ENCODE measurements around the gene HOXA6.
A peak's percentile ranks its signal among the peaks of the same experiment; 100 is the strongest.

HOXA6 gene

DNA sequence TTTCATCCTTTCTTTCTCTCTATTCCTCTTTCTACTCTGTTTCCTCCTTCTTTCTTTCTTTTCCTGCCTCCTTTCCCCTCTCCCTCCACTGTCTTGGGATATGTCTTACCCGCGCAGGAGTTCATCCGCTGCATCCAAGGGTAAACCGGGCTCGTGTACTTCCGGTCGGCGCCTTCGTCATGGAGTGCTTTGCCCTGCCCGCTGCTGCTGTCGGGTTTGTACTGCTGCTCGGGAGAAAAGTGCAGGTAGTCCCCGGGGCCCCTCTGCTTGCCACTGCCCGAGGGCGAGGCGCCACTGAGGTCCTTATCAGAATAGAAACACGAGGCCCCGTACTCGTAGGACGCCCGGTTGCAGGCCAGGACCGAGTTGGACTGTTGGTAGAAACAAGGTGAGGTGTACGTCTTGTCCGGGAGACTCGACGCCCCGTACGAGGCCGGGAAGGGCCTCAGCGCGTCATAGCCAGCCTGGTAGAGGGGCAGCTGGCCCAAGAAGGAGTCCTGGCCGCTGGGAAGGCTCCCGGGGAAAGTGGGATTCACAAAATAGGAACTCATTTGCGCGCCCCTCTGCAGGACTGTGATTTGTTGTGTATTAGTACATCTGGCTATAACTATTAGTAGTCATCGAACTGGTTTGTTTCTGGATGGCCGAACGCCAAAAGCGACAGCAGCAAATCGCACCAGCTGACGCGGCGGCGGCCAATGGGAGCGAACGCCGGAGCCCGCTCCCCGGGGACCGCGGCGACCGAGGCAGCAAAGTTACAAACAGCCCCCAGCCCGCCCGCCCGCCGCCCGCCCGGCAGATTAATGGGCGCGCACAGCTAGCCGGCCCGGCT is at the start of gene HOXA6:
HOXA6 (minus strand) TSS at position 576 of the 832 bp plus-strand sequence; CDS start at position 551, 25 bp downstream.
- Histone ChIP-seq H3K27ac (ENCODE audit: low read depth, low read length) (peak within 1 kb of the TSS; percentile 95), H3K27me3 (ENCODE audit: control insufficient read depth in 5 of 5, insufficient read depth in 4 of 5, low read length in 5 of 5) (peaks cover 0 to 11% (median 0%) of the 10 kb centered on the region in 5 donors), H3K36me3 (ENCODE audit: control insufficient read depth in 5 of 5, insufficient read depth in 5 of 5, low read length in 5 of 5) (peaks cover 0 to 22% (median 16%) of the 10 kb centered on the region in 5 donors), H3K9ac (ENCODE audit: low read length in 5 of 5) (peak within 1 kb of the TSS; percentile 44 to 78 (median 63)), H3K4me3 (ENCODE audit: low read depth in 1 of 5, low read length in 5 of 5) (peak within 1 kb of the TSS; percentile 63 to 92 (median 89)), H3K9me3 (ENCODE audit: control insufficient read depth in 5 of 5, low read length in 5 of 5) (no peaks in the 10 kb centered on the region), H3K4me1 (ENCODE audit: control insufficient read depth in 5 of 5, insufficient read depth in 5 of 5, low read length in 5 of 5) (peaks cover 11 to 91% (median 87%) of the 10 kb centered on the region in 5 donors)

DNA sequence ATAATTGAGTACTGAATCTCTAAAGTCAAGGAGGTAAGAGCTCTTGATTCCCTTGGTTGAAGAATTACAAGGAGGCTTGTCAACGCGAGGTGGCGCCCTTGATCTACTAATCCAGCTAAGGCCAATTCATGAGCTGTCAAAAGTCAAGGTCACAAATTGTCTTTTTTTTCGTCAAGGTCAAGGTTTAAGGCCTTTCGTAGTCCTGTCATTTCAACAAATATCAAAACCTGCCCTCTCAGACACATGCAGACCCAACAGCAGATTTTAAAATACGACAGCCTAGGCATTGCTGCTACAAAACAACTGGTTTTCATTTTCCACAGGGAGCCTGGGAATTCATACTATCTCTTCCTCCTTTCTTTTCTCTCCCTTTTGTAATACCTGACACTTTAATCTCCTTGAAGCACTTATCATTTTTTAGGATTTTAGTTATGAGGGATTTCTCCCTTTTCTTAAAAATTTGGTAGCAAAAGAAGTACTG is 48.8 kb upstream of the HOXA6 start:
- no peaks in the 10 kb centered on the region for H3K36me3 ChIP-seq (ENCODE audit: control insufficient read depth in 5 of 5, insufficient read depth in 5 of 5, low read length in 5 of 5)
- H3K27ac ChIP-seq (ENCODE audit: low read depth, low read length), result no peak overlapping the region
- no peak overlapping the region for H3K9ac ChIP-seq (ENCODE audit: low read length in 5 of 5)
- H3K4me3 ChIP-seq (ENCODE audit: low read depth in 1 of 5, low read length in 5 of 5), result no peak overlapping the region
- H3K27me3 ChIP-seq (ENCODE audit: control insufficient read depth in 5 of 5, insufficient read depth in 4 of 5, low read length in 5 of 5), result peaks cover 55 to 82% (median 71%) of the 10 kb centered on the region in 5 donors
- no peaks in the 10 kb centered on the region for H3K9me3 ChIP-seq (ENCODE audit: control insufficient read depth in 5 of 5, low read length in 5 of 5)
- peaks cover 2 to 53% (median 40%) of the 10 kb centered on the region in 5 donors for H3K4me1 ChIP-seq (ENCODE audit: control insufficient read depth in 5 of 5, insufficient read depth in 5 of 5, low read length in 5 of 5)

DNA sequence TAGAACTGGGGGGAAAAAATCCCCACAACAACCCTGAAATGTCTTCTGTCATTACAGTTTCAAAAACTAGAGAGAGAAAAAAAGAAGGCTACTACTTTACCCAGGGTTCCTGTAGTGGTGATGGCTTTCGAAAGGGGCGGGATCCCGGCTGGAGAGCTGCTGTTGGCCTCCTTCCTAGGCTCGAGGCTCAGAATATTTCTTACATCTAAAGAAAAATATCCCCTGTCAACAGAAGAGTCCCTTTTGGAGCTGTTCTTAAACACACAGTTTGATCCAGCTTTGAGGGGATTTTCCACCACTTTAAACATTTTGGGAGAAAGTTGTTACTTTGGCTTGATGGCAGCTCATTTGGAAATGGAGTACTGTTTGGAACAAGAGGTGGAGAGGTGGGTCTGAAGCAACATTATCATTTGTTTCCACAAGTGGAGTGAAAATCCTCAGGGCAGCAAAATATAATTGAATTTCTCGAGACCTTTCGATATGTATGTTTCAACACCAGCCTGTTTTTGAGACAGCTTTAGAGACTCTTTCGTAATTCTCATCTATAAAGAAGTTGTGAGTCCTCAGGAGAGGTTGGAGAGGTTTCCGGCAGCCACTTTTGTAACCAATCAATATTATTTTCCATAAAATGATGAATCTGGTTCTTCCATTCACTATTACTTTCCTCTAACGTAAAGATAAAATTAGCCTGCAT is 47.3 kb upstream of the HOXA6 start:
- Histone ChIP-seq H3K27ac (ENCODE audit: low read depth, low read length) (no peak overlapping the region), H3K36me3 (ENCODE audit: control insufficient read depth in 5 of 5, insufficient read depth in 5 of 5, low read length in 5 of 5) (no peaks in the 10 kb centered on the region), H3K9me3 (ENCODE audit: control insufficient read depth in 5 of 5, low read length in 5 of 5) (no peaks in the 10 kb centered on the region), H3K4me1 (ENCODE audit: control insufficient read depth in 5 of 5, insufficient read depth in 5 of 5, low read length in 5 of 5) (peaks cover 2 to 38% (median 29%) of the 10 kb centered on the region in 5 donors), H3K4me3 (ENCODE audit: low read depth in 1 of 5, low read length in 5 of 5) (no peak overlapping the region), H3K27me3 (ENCODE audit: control insufficient read depth in 5 of 5, insufficient read depth in 4 of 5, low read length in 5 of 5) (peaks cover 45 to 85% (median 70%) of the 10 kb centered on the region in 5 donors), H3K9ac (ENCODE audit: low read length in 5 of 5) (no peak overlapping the region)

DNA sequence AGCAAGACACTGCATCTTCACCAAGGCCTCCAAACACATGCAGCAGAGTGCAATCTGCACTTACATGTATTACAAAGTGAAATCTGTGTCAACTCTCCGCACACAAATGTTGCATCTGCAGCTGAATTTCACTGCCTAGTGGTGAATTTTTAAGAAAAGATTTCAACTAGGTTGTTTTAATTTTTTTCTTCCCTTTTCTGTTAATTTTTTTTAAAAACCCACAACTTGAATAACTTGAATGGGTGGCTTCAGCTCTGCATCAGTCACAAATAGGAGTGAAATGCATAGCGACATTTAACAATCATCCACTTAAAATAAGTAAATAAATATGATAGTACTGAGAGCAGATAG is 46.4 kb upstream of the HOXA6 start:
- no peaks in the 10 kb centered on the region for H3K9me3 ChIP-seq (ENCODE audit: control insufficient read depth in 5 of 5, low read length in 5 of 5)
- H3K36me3 ChIP-seq (ENCODE audit: control insufficient read depth in 5 of 5, insufficient read depth in 5 of 5, low read length in 5 of 5), result no peaks in the 10 kb centered on the region
- peaks cover 2 to 38% (median 29%) of the 10 kb centered on the region in 5 donors for H3K4me1 ChIP-seq (ENCODE audit: control insufficient read depth in 5 of 5, insufficient read depth in 5 of 5, low read length in 5 of 5)
- H3K27ac ChIP-seq (ENCODE audit: low read depth, low read length), result no peak overlapping the region
- peaks cover 42 to 90% (median 77%) of the 10 kb centered on the region in 5 donors for H3K27me3 ChIP-seq (ENCODE audit: control insufficient read depth in 5 of 5, insufficient read depth in 4 of 5, low read length in 5 of 5)
- no peak overlapping the region for H3K4me3 ChIP-seq (ENCODE audit: low read depth in 1 of 5, low read length in 5 of 5)
- H3K9ac ChIP-seq (ENCODE audit: low read length in 5 of 5), result no peak overlapping the region

DNA sequence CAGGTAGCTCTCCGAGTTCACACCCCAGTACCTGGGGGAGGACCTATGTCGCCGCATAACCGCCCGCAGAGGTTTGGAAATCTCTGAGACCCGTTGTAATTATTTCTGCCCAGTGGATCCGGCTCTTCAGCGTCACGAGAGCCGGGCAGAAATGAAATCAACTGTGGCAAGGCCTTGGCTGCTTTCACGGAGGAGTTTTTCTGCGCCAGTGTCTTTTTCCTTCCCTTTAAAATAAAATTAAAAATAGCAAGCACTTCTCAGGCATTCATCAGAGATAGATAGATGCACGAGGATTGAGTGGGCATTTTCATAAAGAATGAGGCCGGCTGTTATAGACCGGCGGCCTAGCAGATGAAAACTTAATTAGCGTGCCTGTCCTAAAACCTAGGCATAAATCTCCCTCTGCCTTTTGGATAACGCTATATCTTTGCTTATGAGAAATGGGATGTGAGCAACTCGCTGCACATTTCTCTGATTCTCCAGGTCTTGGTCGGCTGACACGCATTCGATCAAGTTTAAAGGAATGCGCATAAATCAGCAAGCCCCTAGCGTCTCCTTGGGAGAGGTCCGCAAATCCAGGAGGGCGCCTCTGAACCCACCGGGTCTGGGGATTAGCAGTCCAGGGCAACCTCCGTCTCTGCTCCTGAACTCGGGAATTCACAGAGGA is 45.9 kb upstream of the HOXA6 start:
- H3K27me3 ChIP-seq (ENCODE audit: control insufficient read depth in 5 of 5, insufficient read depth in 4 of 5, low read length in 5 of 5), result peaks cover 37 to 89% (median 78%) of the 10 kb centered on the region in 5 donors
- H3K9ac ChIP-seq (ENCODE audit: low read length in 5 of 5), result no peak overlapping the region
- no peaks in the 10 kb centered on the region for H3K36me3 ChIP-seq (ENCODE audit: control insufficient read depth in 5 of 5, insufficient read depth in 5 of 5, low read length in 5 of 5)
- H3K4me1 ChIP-seq (ENCODE audit: control insufficient read depth in 5 of 5, insufficient read depth in 5 of 5, low read length in 5 of 5), result peaks cover 2 to 38% (median 27%) of the 10 kb centered on the region in 5 donors
- peak overlapping the region in 4 of 5 donors; percentile 19 to 61 (median 54) for H3K4me3 ChIP-seq (ENCODE audit: low read depth in 1 of 5, low read length in 5 of 5)
- H3K27ac ChIP-seq (ENCODE audit: low read depth, low read length), result no peak overlapping the region
- H3K9me3 ChIP-seq (ENCODE audit: control insufficient read depth in 5 of 5, low read length in 5 of 5), result no peaks in the 10 kb centered on the region

DNA sequence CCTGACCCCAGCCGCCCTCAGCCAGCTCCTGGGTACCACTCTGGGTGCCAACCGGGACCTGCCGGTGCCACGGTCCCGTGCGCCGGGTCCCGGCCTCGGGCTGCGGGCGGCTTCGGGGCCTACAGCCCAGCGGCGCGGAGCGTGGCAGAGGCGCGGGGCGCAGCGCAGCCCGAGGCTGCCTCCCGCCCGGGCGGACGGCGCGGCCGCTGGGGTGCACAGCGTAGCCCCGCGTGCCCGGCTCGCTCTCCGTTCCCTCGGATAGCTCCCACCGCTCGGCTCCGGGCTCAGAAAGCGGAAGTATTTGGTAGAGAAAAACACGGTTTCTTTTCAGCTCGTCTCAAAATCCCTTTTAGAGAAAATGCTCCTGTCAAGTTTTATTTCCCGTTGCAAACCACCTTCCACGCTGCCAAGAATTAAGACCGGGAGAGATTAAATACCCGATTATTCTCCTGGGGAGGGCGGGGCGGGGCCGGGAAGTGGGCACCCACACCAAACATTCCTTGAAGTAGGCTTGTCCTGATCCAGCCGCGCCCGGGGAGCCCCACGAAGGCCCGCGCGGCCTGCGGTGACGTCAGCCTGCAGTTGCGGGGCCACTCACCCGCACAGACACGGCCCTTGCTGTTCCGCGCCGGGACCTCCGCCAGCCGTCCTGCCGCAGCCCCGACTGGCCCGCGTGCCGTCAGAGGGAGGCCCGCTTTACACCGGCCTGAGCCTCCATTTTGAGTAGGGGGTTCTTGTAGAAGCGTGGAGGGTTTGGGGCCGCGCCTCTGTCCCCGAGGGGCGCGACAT is 45.2 kb upstream of the HOXA6 start:
- H3K4me1 ChIP-seq (ENCODE audit: control insufficient read depth in 5 of 5, insufficient read depth in 5 of 5, low read length in 5 of 5), result peaks cover 2 to 43% (median 32%) of the 10 kb centered on the region in 5 donors
- H3K36me3 ChIP-seq (ENCODE audit: control insufficient read depth in 5 of 5, insufficient read depth in 5 of 5, low read length in 5 of 5), result no peaks in the 10 kb centered on the region
- peak overlapping the region in 2 of 5 donors; percentile 22 to 56 for H3K9ac ChIP-seq (ENCODE audit: low read length in 5 of 5)
- H3K27me3 ChIP-seq (ENCODE audit: control insufficient read depth in 5 of 5, insufficient read depth in 4 of 5, low read length in 5 of 5), result peaks cover 29 to 88% (median 78%) of the 10 kb centered on the region in 5 donors
- H3K4me3 ChIP-seq (ENCODE audit: low read depth in 1 of 5, low read length in 5 of 5), result peak overlapping the region in 4 of 5 donors; percentile 19 to 61 (median 54)
- no peak overlapping the region for H3K27ac ChIP-seq (ENCODE audit: low read depth, low read length)
- H3K9me3 ChIP-seq (ENCODE audit: control insufficient read depth in 5 of 5, low read length in 5 of 5), result no peaks in the 10 kb centered on the region

DNA sequence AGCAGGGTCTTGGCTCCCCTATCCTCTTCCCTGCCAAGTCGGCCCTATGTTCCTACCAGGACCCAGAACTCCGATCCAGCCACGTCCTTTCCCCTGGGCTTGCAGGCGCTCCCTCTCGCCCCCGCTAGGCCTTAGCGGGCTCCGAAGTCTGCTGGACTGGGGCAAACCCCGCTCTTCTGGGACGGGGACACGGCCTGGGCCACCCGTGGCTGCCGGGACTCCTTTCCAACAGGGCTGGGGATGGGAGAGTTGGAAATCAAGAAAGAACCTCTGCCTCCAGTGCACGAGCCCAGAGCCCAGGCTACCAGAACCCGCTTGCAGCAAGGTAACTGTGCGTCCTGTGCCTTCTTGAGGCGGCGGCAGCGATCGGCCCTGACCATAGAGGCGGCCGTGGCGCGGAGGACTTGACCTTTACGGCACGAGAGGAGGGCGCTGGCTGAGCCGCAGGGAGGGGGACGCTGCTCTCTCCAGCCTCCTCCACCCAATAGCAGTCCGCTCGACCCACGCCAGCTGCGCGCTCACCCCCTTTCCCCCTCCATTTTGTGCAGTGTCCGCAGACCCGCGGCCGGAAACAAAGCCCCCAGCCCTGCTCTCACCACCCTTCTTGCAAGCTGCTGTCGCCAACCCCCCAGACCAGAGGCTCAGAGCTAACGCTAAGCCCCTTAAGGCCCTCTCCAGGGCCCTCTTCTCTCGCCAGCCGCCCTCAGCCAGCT is 44.4 kb upstream of the HOXA6 start:
- no peak overlapping the region for H3K9ac ChIP-seq (ENCODE audit: low read length in 5 of 5)
- peak overlapping the region in 3 of 5 donors; percentile 19 to 61 (median 38) for H3K4me3 ChIP-seq (ENCODE audit: low read depth in 1 of 5, low read length in 5 of 5)
- peaks cover 28 to 88% (median 78%) of the 10 kb centered on the region in 5 donors for H3K27me3 ChIP-seq (ENCODE audit: control insufficient read depth in 5 of 5, insufficient read depth in 4 of 5, low read length in 5 of 5)

DNA sequence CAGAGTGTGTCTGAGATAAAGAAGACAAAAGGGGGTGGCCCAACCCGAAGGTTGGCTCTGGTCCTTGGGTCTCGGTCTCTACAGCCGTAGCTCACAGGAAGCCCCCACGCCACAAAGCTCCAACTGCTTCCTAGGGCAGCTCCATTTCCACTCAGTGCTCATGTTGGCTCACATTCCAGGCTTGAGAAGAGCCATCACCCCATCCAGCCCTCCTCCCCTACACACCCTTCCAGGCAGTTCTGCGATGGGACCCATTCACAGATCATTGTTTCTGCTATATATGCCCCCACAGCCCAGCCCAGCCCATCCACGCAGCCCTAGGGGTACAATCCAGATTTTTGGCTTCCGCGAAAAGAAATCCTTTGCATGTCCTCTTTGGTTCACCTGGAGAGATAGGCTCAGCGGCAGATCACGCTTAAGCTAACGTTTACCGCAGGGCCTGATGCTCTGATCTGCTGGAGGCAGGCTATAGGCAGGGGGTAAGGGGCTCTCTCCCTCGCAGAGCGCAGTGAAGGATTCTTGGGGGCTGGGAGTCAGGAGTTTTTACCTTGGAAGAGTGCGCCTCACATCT is 43.7 kb upstream of the HOXA6 start:
- H3K36me3 ChIP-seq (ENCODE audit: control insufficient read depth in 5 of 5, insufficient read depth in 5 of 5, low read length in 5 of 5), result no peaks in the 10 kb centered on the region
- peaks cover under 1 to 44% (median 32%) of the 10 kb centered on the region in 5 donors for H3K4me1 ChIP-seq (ENCODE audit: control insufficient read depth in 5 of 5, insufficient read depth in 5 of 5, low read length in 5 of 5)
- H3K4me3 ChIP-seq (ENCODE audit: low read depth in 1 of 5, low read length in 5 of 5), result no peak overlapping the region
- H3K9me3 ChIP-seq (ENCODE audit: control insufficient read depth in 5 of 5, low read length in 5 of 5), result no peaks in the 10 kb centered on the region
- H3K9ac ChIP-seq (ENCODE audit: low read length in 5 of 5), result no peak overlapping the region
- H3K27me3 ChIP-seq (ENCODE audit: control insufficient read depth in 5 of 5, insufficient read depth in 4 of 5, low read length in 5 of 5), result peaks cover 29 to 81% (median 78%) of the 10 kb centered on the region in 5 donors
- no peak overlapping the region for H3K27ac ChIP-seq (ENCODE audit: low read depth, low read length)

More for the DNA sequence above, 44.4 kb upstream of the HOXA6 start:
- Histone ChIP-seq H3K27ac (ENCODE audit: low read depth, low read length) (no peak overlapping the region), H3K9me3 (ENCODE audit: control insufficient read depth in 5 of 5, low read length in 5 of 5) (no peaks in the 10 kb centered on the region), H3K36me3 (ENCODE audit: control insufficient read depth in 5 of 5, insufficient read depth in 5 of 5, low read length in 5 of 5) (no peaks in the 10 kb centered on the region), H3K4me1 (ENCODE audit: control insufficient read depth in 5 of 5, insufficient read depth in 5 of 5, low read length in 5 of 5) (peaks cover 2 to 46% (median 33%) of the 10 kb centered on the region in 5 donors)
